Natural killer cell treated with Interleukin-12 subunit alpha and Interleukin-12 subunit beta and Interleukin-15 and Interleukin-18, amount 100 ng/mL, for 72 hours (primary cell): ENCODE measurements around the gene PSMA6. TPM values are rescaled to one million over a fixed set of nuclear protein-coding genes. Genes with fewer than 3 reads are reported as not detected.

Source experiments
- ATAC-seq, 2 donors: fragments of 150-1000 bp; cut with Tn5 transposase in 1 of 2; sonication (Bioruptor Pico), chemical (Tn5 transposase) in 1 of 2; 2 replicates each; pipeline ENCODE4 v1.10.0; 2021
- DNase-seq: peaks from one replicate; pipeline ENCODE4 v3.0.0; 2022; ENCODE audit warnings: low spot score
- H3K27ac Mint-ChIP-seq, 2 donors: 1 replicate in 1 of 2; 2 replicates in 1 of 2; pipeline ENCODE4 v1.8.0; 2022; ENCODE audit warnings: mixed read lengths in 2 of 2, mild to moderate bottlenecking in 1 of 2, moderate library complexity in 1 of 2
- H3K27me3 Mint-ChIP-seq, 2 donors: 1 replicate in 1 of 2; 2 replicates in 1 of 2; pipeline ENCODE4 v1.8.0; 2022; ENCODE audit warnings: mixed read lengths in 2 of 2
- H3K36me3 Mint-ChIP-seq: one replicate; pipeline ENCODE4 v1.8.0; 2022; ENCODE audit warnings: mixed read lengths
- H3K4me1 Mint-ChIP-seq, 2 donors: 1 replicate in 1 of 2; 2 replicates in 1 of 2; pipeline ENCODE4 v1.8.0; 2022; ENCODE audit warnings: low read depth in 2 of 2, mixed read lengths in 2 of 2, mild to moderate bottlenecking in 1 of 2
- H3K4me3 Mint-ChIP-seq: one replicate; pipeline ENCODE4 v1.8.0; 2022; ENCODE audit warnings: mixed read lengths
- H3K9me3 Mint-ChIP-seq: 2 replicates; pipeline ENCODE4 v1.8.0; 2022; ENCODE audit warnings: mixed read lengths
- total RNA-seq, 2 donors: library from RNA; stranded (reverse); gene quantifications; one replicate each; pipeline ENCODE4 v1.2.3, GENCODE V29; 2022

PSMA6 gene
- total RNA-seq, 2 donors from 2014 or later, result 464 to 704 TPM

- Mint-ChIP-seq H3K4me1 (peaks cover 26 to 52% of the 10 kb centered on the region in 2 donors), H3K36me3 (no peaks in the 10 kb centered on the region), H3K9me3 (no peaks in the 10 kb centered on the region), H3K27me3 (no peaks in the 10 kb centered on the region), H3K4me3 (peak overlapping the region; percentile 54), H3K27ac (peak overlapping the region; percentile 74 to 94)
- ATAC-seq (no peak), DNase-seq (no peak)
These were observed 45.4 kb downstream of the PSMA6 start for GRCh38 chr14:35337269-35338255.

- Mint-ChIP-seq H3K27me3 (no peaks in the 10 kb centered on the region), H3K4me1 (peaks cover 13 to 41% of the 10 kb centered on the region in 2 donors), H3K27ac (no peak overlapping the region), H3K36me3 (no peaks in the 10 kb centered on the region), H3K4me3 (no peak overlapping the region), H3K9me3 (no peaks in the 10 kb centered on the region)
- DNase-seq (no peak), ATAC-seq (no peak)
These were observed 46.7 kb downstream of the PSMA6 start for GRCh38 chr14:35338731-35339405.

GRCh38 chr14:35339761-35340406, 47.7 kb downstream of the PSMA6 start:
- Mint-ChIP-seq H3K4me3 (peak overlapping the region; percentile 10), H3K27me3 (no peaks in the 10 kb centered on the region), H3K9me3 (no peaks in the 10 kb centered on the region), H3K4me1 (peaks cover 6 to 37% of the 10 kb centered on the region in 2 donors), H3K36me3 (no peaks in the 10 kb centered on the region), H3K27ac (peak overlapping the region; percentile 31 to 61)
- no peak for DNase-seq
- no peak for ATAC-seq

GRCh38 chr14:35340616-35341453, 48.7 kb downstream of the PSMA6 start:
- Mint-ChIP-seq H3K9me3 (no peaks in the 10 kb centered on the region), H3K27ac (peak overlapping the region in 1 of 2 donors; percentile 61), H3K27me3 (no peaks in the 10 kb centered on the region), H3K4me3 (no peak overlapping the region), H3K36me3 (no peaks in the 10 kb centered on the region), H3K4me1 (peaks cover 6 to 37% of the 10 kb centered on the region in 2 donors)
- DNase-seq (no peak), ATAC-seq (no peak)

- Mint-ChIP-seq H3K9me3 (no peaks in the 10 kb centered on the region), H3K4me3 (no peak overlapping the region), H3K36me3 (no peaks in the 10 kb centered on the region), H3K27me3 (no peaks in the 10 kb centered on the region), H3K4me1 (peaks cover 3 to 33% of the 10 kb centered on the region in 2 donors), H3K27ac (peak overlapping the region in 1 of 2 donors; percentile 33)
- no peak for DNase-seq
- ATAC-seq, result peak in 1 of 2 donors; percentile 2
These were observed 49.2 kb downstream of the PSMA6 start for GRCh38 chr14:35341454-35341750.

- no peak overlapping the region for H3K4me3 Mint-ChIP-seq
These were observed 49.7 kb downstream of the PSMA6 start for GRCh38 chr14:35341751-35342488.

GRCh38 chr14:35342489-35343010, 50.4 kb downstream of the PSMA6 start:
- Mint-ChIP-seq H3K4me1 (peaks cover 0 to 29% of the 10 kb centered on the region in 2 donors), H3K27me3 (no peaks in the 10 kb centered on the region), H3K4me3 (no peak overlapping the region), H3K9me3 (no peaks in the 10 kb centered on the region), H3K36me3 (no peaks in the 10 kb centered on the region), H3K27ac (peak overlapping the region in 1 of 2 donors; percentile 69)
- DNase-seq (no peak), ATAC-seq (no peak)

More at GRCh38 chr14:35341751-35342488, 49.7 kb downstream of the PSMA6 start:
- Mint-ChIP-seq H3K27ac (peak overlapping the region in 1 of 2 donors; percentile 69), H3K4me1 (peaks cover 0 to 30% of the 10 kb centered on the region in 2 donors), H3K36me3 (no peaks in the 10 kb centered on the region), H3K27me3 (no peaks in the 10 kb centered on the region), H3K9me3 (no peaks in the 10 kb centered on the region)
- DNase-seq (no peak), ATAC-seq (peak; percentile 75 to 81)

- Mint-ChIP-seq H3K9me3 (no peaks in the 10 kb centered on the region), H3K4me3 (no peak overlapping the region), H3K4me1 (peaks cover 0 to 25% of the 10 kb centered on the region in 2 donors), H3K27ac (no peak overlapping the region), H3K36me3 (no peaks in the 10 kb centered on the region), H3K27me3 (no peaks in the 10 kb centered on the region)
- no peak for ATAC-seq
- no peak for DNase-seq
These were observed 51.5 kb downstream of the PSMA6 start for GRCh38 chr14:35343702-35344101.

- H3K4me3 Mint-ChIP-seq, result no peak overlapping the region
- no peaks in the 10 kb centered on the region for H3K27me3 Mint-ChIP-seq
- H3K4me1 Mint-ChIP-seq, result peaks cover 0 to 24% of the 10 kb centered on the region in 2 donors
- H3K36me3 Mint-ChIP-seq, result no peaks in the 10 kb centered on the region
- no peak for ATAC-seq
- DNase-seq, result no peak
- peak overlapping the region in 1 of 2 donors; percentile 3 for H3K27ac Mint-ChIP-seq
- no peaks in the 10 kb centered on the region for H3K9me3 Mint-ChIP-seq
These were observed 52.1 kb downstream of the PSMA6 start for GRCh38 chr14:35344107-35344807.

GRCh38 chr14:35346738-35347322, 54.6 kb downstream of the PSMA6 start:
- Mint-ChIP-seq H3K4me3 (no peak overlapping the region), H3K36me3 (no peaks in the 10 kb centered on the region)
- peak in 1 of 2 donors; percentile 45 for ATAC-seq

GRCh38 chr14:35347323-35348043, 55.3 kb downstream of the PSMA6 start:
- H3K4me1 Mint-ChIP-seq, result peaks cover 5 to 12% of the 10 kb centered on the region in 2 donors
- no peak overlapping the region for H3K4me3 Mint-ChIP-seq
- H3K27ac Mint-ChIP-seq, result peak overlapping the region in 1 of 2 donors; percentile 49
- no peaks in the 10 kb centered on the region for H3K9me3 Mint-ChIP-seq
- no peaks in the 10 kb centered on the region for H3K36me3 Mint-ChIP-seq
- ATAC-seq (peak in 1 of 2 donors; percentile 50), DNase-seq (no peak)
- no peaks in the 10 kb centered on the region for H3K27me3 Mint-ChIP-seq

More at GRCh38 chr14:35346738-35347322, 54.6 kb downstream of the PSMA6 start:
- Mint-ChIP-seq H3K9me3 (no peaks in the 10 kb centered on the region), H3K27me3 (no peaks in the 10 kb centered on the region), H3K4me1 (peaks cover 3 to 13% of the 10 kb centered on the region in 2 donors), H3K27ac (no peak overlapping the region)
- DNase-seq, result no peak
